Thyroid gland (tissue), 4 donors: ENCODE results near the gene FBXL19. TPM values are rescaled to one million over a fixed set of nuclear protein-coding genes. Genes with fewer than 3 reads are reported as not detected.

Experiments used
- DNase-seq, 2 donors: peaks; one replicate each; pipeline ENCODE4 v3.0.0-alpha.2; 2019
- H3K27ac ChIP-seq, 3 donors: fragments of 200-600 bp; sonication (generic); 1 replicate in 2 of 3; 2 replicates in 1 of 3; pipeline ENCODE4 v1.5.1; 2016 to 2019; ENCODE audit warnings: mild to moderate bottlenecking in 1 of 3, moderate library complexity in 1 of 3
- H3K27me3 ChIP-seq: fragments of 200-600 bp; sonication (generic); one replicate; pipeline ENCODE4 v1.5.1; 2019
- H3K36me3 ChIP-seq, 2 donors: fragments of 200-600 bp; sonication (generic); one replicate each; pipeline ENCODE4 v1.5.1; 2016 to 2019
- H3K4me1 ChIP-seq, 2 donors: fragments of 200-600 bp; sonication (generic); one replicate each; pipeline ENCODE4 v1.5.1; 2017 to 2019
- H3K4me3 ChIP-seq, 3 donors: fragments of 200-600 bp; sonication (generic); replicated peaks in 1 of 3; 1 replicate in 2 of 3; 2 replicates in 1 of 3; pipeline ENCODE4 v1.5.1; 2016; ENCODE audit warnings: mild to moderate bottlenecking in 1 of 3
- H3K9me3 ChIP-seq: fragments of 200-600 bp; sonication (generic); one replicate; pipeline ENCODE4 v1.5.1; 2017
- CTCF ChIP-seq, 6 experiments: fragments of 200-600 bp in 3 of 6; fragments of 450-650 bp in 3 of 6; sonication (generic) in 3 of 6; IDR thresholded peaks; one replicate each; pipeline ENCODE4 v1.5.1; 2016 to 2019; ENCODE audit warnings: antibody characterized with exemption in 6 of 6, mild to moderate bottlenecking in 2 of 6, inconsistent platforms in 1 of 6, moderate library complexity in 1 of 6
- POLR2A ChIP-seq, 2 donors: fragments of 450-650 bp; IDR thresholded peaks; one replicate each; pipeline ENCODE4 v1.6.1; 2017; ENCODE audit warnings: antibody characterized with exemption in 2 of 2, mild to moderate bottlenecking in 2 of 2, moderate library complexity in 1 of 2
- whole genome bisulfite sequencing, 2 donors: methylation state at CpG; one replicate each; pipeline ENCODE4 v1.1.5; 2017; 5-methylcytosine and 5-hydroxymethylcytosine counted together
- intact Hi-C: fragments of 100-400 bp; cut with DNase I; formaldehyde crosslinking; loops from one replicate; pipeline ENCODE4 v1.15.1; 2023
- total RNA-seq, 4 donors: library from RNA; depleted of rRNA; stranded (reverse); fragments of >200 nt; gene quantifications; one replicate each; pipeline ENCODE4 v1.2.3, GENCODE V29; 2016

FBXL19 gene
- total RNA-seq, 4 donors from 2014 or later: 11.7 to 24.0 (median 14.4) TPM

- Histone ChIP-seq H3K9me3 (no peaks in the 10 kb centered on the region), H3K36me3 (no peaks in the 10 kb centered on the region), H3K4me1 (peaks cover 0 to 6% of the 10 kb centered on the region in 2 donors), H3K4me3 (no peak overlapping the region), H3K27ac (no peak overlapping the region), H3K27me3 (no peaks in the 10 kb centered on the region)
- no peak for TF ChIP-seq CTCF (IDR thresholded peaks at IDR 0.05)
- no peak for TF ChIP-seq POLR2A (IDR thresholded peaks at IDR 0.05)
- 89% methylated on average over 1 of the region's 1 CpG for WGBS, 2 donors
- no peak for DNase-seq
- intact Hi-C loops: loop anchor here (2.0 kb wide), 1 partner anchor 16 kb away; no protein-coding TSS in a partner anchor
These were observed 4.8 kb upstream of the FBXL19 start for GRCh38 chr16:30918614-30919013.

DNA sequence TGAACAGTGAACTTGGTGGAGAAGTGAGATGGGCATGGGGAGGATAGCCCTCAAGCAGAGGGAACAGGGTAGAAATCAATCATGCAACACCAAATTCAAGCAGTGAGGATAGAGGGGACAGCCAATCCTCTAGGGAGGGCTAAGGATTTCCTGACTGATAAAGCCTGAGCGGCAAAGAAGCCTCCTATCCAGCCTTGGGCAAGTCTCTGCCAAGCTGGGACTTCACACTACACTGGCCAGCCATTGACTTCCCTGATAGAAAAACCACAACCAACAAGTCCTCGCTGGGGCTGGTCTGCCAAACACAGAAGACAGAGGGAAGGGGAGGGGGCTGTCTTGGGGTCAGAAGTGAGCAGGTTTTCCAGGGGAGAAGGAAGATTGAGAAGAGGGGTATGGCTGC lies 2.5 kb upstream of the FBXL19 start:
- DNase-seq: no peak
- no peak for TF ChIP-seq CTCF (IDR thresholded peaks at IDR 0.05)
- TF ChIP-seq POLR2A (IDR thresholded peaks at IDR 0.05): no peak
- Histone ChIP-seq H3K4me1 (peaks cover 9 to 10% of the 10 kb centered on the region in 2 donors), H3K4me3 (no peak overlapping the region), H3K27me3 (no peaks in the 10 kb centered on the region), H3K27ac (no peak overlapping the region), H3K36me3 (no peaks in the 10 kb centered on the region), H3K9me3 (no peaks in the 10 kb centered on the region)
- intact Hi-C loops: loop anchor here (2.0 kb wide), 1 partner anchor 76 kb away; no protein-coding TSS in a partner anchor
- 78 to 90% methylated on average over 2 of the region's 2 CpGs for WGBS, 2 donors

DNA sequence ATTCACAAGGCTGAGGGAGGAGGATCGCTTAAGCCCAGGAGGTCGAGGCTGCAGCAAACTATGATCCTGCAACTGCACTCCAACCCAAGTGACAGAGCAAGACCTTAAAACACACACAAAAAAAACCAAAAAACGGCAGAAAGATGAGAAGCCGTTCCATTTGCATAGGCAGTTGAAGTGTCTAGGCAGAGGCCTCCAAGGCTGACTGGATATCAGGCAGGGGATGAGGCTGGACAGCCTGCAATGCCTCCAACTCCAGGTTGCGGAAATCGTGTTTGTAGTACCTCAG lies 2.0 kb upstream of the FBXL19 start:
- no peaks in the 10 kb centered on the region for H3K27me3 ChIP-seq
- no peaks in the 10 kb centered on the region for H3K9me3 ChIP-seq
- 23 to 31% methylated on average over 6 of the region's 6 CpGs for WGBS, 2 donors
- DNase-seq: no peak
- peaks cover 9 to 10% of the 10 kb centered on the region in 2 donors for H3K4me1 ChIP-seq
- TF ChIP-seq POLR2A (IDR thresholded peaks at IDR 0.05): no peak
- no peak for TF ChIP-seq CTCF (IDR thresholded peaks at IDR 0.05)
- peak overlapping the region in 1 of 3 donors; percentile 84 for H3K4me3 ChIP-seq
- intact Hi-C loops: loop anchor here (2.0 kb wide), 1 partner anchor 77 kb away; no protein-coding TSS in a partner anchor
- H3K27ac ChIP-seq: peak overlapping the region in 2 of 3 donors; percentile 76 to 92
- H3K36me3 ChIP-seq: no peaks in the 10 kb centered on the region

- intact Hi-C loops: loop anchor here (2.0 kb wide), 1 partner anchor 77 kb away; no protein-coding TSS in a partner anchor
- Histone ChIP-seq H3K9me3 (no peaks in the 10 kb centered on the region), H3K27ac (peak overlapping the region; percentile 28 to 92 (median 76)), H3K36me3 (no peaks in the 10 kb centered on the region), H3K27me3 (no peaks in the 10 kb centered on the region), H3K4me3 (peak overlapping the region; percentile 13 to 84 (median 35)), H3K4me1 (peaks cover 9 to 10% of the 10 kb centered on the region in 2 donors)
- WGBS, 2 donors: 0% methylated on average over 32 to 35 of the region's 37 CpGs
- DNase-seq: peak; percentile 93
- peak in 1 of 2 donors; percentile 46 for TF ChIP-seq POLR2A (IDR thresholded peaks at IDR 0.05)
- TF ChIP-seq CTCF (IDR thresholded peaks at IDR 0.05): peak; percentile 58 to 96 (median 86)
These were observed 1.5 kb upstream of the FBXL19 start for GRCh38 chr16:30921748-30922419.

DNA sequence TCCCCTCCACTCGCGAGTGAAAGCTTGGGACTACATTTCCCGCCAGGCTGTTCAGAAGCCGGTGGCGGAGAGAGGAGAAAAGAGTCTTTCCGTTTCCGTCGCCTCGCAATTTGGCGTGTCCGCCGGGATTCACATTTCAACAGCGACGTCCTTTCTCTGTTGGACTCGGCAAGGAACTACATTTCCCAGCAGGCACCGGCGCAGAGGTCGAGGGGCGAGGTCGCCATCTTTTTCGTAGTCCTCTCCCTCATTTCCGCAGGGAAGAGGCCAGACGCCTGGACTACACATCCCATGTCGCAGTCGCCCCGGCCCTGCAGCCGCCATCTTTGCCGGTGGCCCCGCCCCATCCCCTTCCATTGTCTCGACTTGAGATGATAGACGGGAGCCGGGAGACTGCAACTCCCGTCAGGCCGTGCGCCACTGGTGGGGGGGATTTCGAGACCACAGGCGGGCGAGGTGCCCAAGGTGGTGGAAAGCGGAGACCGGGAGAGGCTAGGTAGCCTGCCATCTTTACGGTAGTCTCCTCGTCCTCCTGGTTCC lies 882 bp upstream of the FBXL19 start:
- H3K27ac ChIP-seq: peak overlapping the region; percentile 92 to 94 (median 93)
- no peak for TF ChIP-seq CTCF (IDR thresholded peaks at IDR 0.05)
- no peak for TF ChIP-seq POLR2A (IDR thresholded peaks at IDR 0.05)
- DNase-seq: peak; percentile 100
- H3K9me3 ChIP-seq: no peaks in the 10 kb centered on the region
- intact Hi-C loops: no loop called here
- 0% methylated on average over 17 to 18 of the region's 42 CpGs for WGBS, 2 donors
- no peaks in the 10 kb centered on the region for H3K27me3 ChIP-seq
- H3K36me3 ChIP-seq: no peaks in the 10 kb centered on the region
- H3K4me3 ChIP-seq: peak overlapping the region; percentile 18 to 84 (median 35)
- H3K4me1 ChIP-seq: peaks cover 9 to 10% of the 10 kb centered on the region in 2 donors
